Astrocyte of the spinal cord (primary cell): ENCODE results near the gene SH2D4B.

Source experiments
- DNase-seq: peaks from one replicate; pipeline ENCODE4 v3.0.0; 2011; ENCODE audit warnings: low read depth, low spot score
- H3K4me3 ChIP-seq: 2 replicates; pipeline ENCODE4 v1.5.1; 2011; ENCODE audit warnings: low read depth, mild to moderate bottlenecking, low read length, moderate library complexity
- CTCF ChIP-seq: IDR thresholded peaks from 2 replicates; pipeline ENCODE4 v1.5.1; 2012; ENCODE audit warnings: low read depth, mild to moderate bottlenecking, low read length, inconsistent platforms
- in situ Hi-C: cut with HindIII; loops from 2 replicates; pipeline ENCODE4 v1.10.0; 2017; ENCODE audit warnings: low sequenced_read_pairs

SH2D4B gene

GRCh38 chr10:80537086-80537735, 491 bp upstream of the SH2D4B start:
- in situ Hi-C loops: no loop called here
- H3K4me3 ChIP-seq: no peak overlapping the region
- no peak for TF ChIP-seq CTCF
- no peak for DNase-seq

GRCh38 chr10:80538481-80539185, 931 bp downstream of the SH2D4B start:
- no peak for TF ChIP-seq CTCF
- in situ Hi-C loops: no loop called here
- DNase-seq: no peak
- no peak overlapping the region for H3K4me3 ChIP-seq

DNA sequence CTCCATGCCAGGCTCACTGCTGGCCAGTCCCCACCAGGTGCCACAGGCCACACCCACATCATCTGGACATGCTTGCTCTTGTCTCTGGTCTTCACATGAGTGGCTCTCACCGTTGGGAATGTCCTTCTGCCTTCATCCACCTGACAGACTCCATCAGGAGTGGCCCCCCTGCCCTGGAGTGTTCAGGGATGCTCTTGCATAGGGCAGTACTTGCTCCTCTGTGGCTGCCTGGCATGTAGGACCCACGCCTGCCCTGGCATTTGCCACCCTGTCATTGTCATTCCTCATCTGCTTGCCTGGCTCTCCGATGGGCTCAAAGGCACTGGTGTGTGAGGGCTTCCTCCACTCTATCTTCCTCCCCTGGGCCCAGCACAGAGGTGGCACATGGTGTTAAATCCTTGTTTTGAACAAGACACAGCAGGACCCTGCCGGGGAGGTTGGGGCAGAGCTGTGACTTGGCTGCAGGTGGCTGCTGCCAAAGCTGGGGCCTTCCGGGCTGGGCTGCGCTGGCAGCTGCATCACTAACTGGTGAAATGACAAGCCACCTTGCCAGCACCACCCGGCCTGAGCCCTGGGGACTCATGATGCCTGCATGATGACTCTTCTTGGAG, 1.8 kb downstream of the SH2D4B start:
- TF ChIP-seq CTCF: no peak
- in situ Hi-C loops: no loop called here
- DNase-seq: no peak
- H3K4me3 ChIP-seq: no peak overlapping the region

- in situ Hi-C loops: no loop called here
- no peak overlapping the region for H3K4me3 ChIP-seq
- no peak for TF ChIP-seq CTCF
- no peak for DNase-seq
Measured at GRCh38 chr10:80540136-80540535, 2.4 kb downstream of the SH2D4B start.

- no peak for DNase-seq
- H3K4me3 ChIP-seq: no peak overlapping the region
- in situ Hi-C loops: no loop called here
- TF ChIP-seq CTCF: no peak
Measured at GRCh38 chr10:80540618-80540980, 2.9 kb downstream of the SH2D4B start.

GRCh38 chr10:80540981-80541750, 3.5 kb downstream of the SH2D4B start:
- no peak overlapping the region for H3K4me3 ChIP-seq
- no peak for TF ChIP-seq CTCF
- in situ Hi-C loops: no loop called here
- no peak for DNase-seq
